Vagina (tissue), 2 donors: ENCODE results near the gene TBC1D8B. TPM values are rescaled to one million over a fixed set of nuclear protein-coding genes. Genes with fewer than 3 reads are reported as not detected.

Source experiments
- DNase-seq, 2 donors: peaks; one replicate each; pipeline ENCODE4 v3.0.0-alpha.2; 2017; ENCODE audit errors: extremely low spot score in 2 of 2
- H3K27ac ChIP-seq: fragments of 200-600 bp; sonication (generic); one replicate; pipeline ENCODE4 v1.5.1; 2019
- H3K27me3 ChIP-seq: fragments of 200-600 bp; sonication (generic); one replicate; pipeline ENCODE4 v1.5.1; 2019
- H3K36me3 ChIP-seq, 2 donors: fragments of 200-600 bp; sonication (generic); one replicate each; pipeline ENCODE4 v1.5.1; 2017 to 2019
- H3K4me1 ChIP-seq: fragments of 200-600 bp; sonication (generic); one replicate; pipeline ENCODE4 v1.5.1; 2019
- H3K4me3 ChIP-seq, 2 donors: fragments of 200-600 bp; sonication (generic); 1 replicate in 1 of 2; 2 replicates in 1 of 2; pipeline ENCODE4 v1.5.1; 2016 to 2019
- H3K9me3 ChIP-seq: fragments of 200-600 bp; sonication (generic); one replicate; pipeline ENCODE4 v1.5.1; 2019
- POLR2A ChIP-seq, 2 donors: fragments of 450-650 bp; IDR thresholded peaks; one replicate each; pipeline ENCODE4 v1.6.1; 2017; ENCODE audit warnings: antibody characterized with exemption in 2 of 2, mild to moderate bottlenecking in 2 of 2, moderate library complexity in 2 of 2
- POLR2AphosphoS5 ChIP-seq, 2 donors: sonication (generic); formaldehyde crosslinking; IDR thresholded peaks; one replicate each; pipeline ENCODE4 v1.9.0; 2017; ENCODE audit warnings: antibody characterized with exemption in 2 of 2, mild to moderate bottlenecking in 2 of 2, low read depth in 1 of 2; ENCODE audit not compliant: insufficient read depth in 1 of 2
- intact Hi-C: fragments of 100-400 bp; cut with DNase I; formaldehyde crosslinking; loops from one replicate; pipeline ENCODE4 v1.15.1; 2023
- total RNA-seq: library from RNA; depleted of rRNA; stranded (reverse); fragments of >200 nt; gene quantifications from one replicate; pipeline ENCODE4 v1.2.3, GENCODE V29; 2016
- TF ChIP-seq, protein P1 (sequence below), 3 experiments: fragments of 450-650 bp in 2 of 3; fragments of 200-600 bp in 1 of 3; sonication (generic) in 1 of 3; IDR thresholded peaks; one replicate each; pipeline ENCODE4 v1.5.1; 2017 to 2019; ENCODE audit warnings: antibody characterized with exemption in 3 of 3, mild to moderate bottlenecking in 2 of 3, moderate library complexity in 2 of 3

Gene TBC1D8B
- total RNA-seq, 1 donor from 2014 or later: 4.7 TPM

- Histone ChIP-seq H3K4me3 (no peak overlapping the region), H3K27me3 (no peaks in the 10 kb centered on the region), H3K36me3 (no peaks in the 10 kb centered on the region), H3K4me1 (peaks cover 11% of the 10 kb centered on the region), H3K27ac (no peak overlapping the region), H3K9me3 (no peaks in the 10 kb centered on the region)
- TF ChIP-seq, protein P1, sequence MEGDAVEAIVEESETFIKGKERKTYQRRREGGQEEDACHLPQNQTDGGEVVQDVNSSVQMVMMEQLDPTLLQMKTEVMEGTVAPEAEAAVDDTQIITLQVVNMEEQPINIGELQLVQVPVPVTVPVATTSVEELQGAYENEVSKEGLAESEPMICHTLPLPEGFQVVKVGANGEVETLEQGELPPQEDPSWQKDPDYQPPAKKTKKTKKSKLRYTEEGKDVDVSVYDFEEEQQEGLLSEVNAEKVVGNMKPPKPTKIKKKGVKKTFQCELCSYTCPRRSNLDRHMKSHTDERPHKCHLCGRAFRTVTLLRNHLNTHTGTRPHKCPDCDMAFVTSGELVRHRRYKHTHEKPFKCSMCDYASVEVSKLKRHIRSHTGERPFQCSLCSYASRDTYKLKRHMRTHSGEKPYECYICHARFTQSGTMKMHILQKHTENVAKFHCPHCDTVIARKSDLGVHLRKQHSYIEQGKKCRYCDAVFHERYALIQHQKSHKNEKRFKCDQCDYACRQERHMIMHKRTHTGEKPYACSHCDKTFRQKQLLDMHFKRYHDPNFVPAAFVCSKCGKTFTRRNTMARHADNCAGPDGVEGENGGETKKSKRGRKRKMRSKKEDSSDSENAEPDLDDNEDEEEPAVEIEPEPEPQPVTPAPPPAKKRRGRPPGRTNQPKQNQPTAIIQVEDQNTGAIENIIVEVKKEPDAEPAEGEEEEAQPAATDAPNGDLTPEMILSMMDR (IDR thresholded peaks at IDR 0.05): no peak
- TF ChIP-seq POLR2A (IDR thresholded peaks at IDR 0.05) (no peak), POLR2AphosphoS5 (IDR thresholded peaks at IDR 0.05; ENCODE audit: insufficient read depth in 1 of 2, low read depth in 1 of 2) (no peak)
- DNase-seq: no peak
- intact Hi-C loops: no loop called here
Observed at GRCh38 chrX:106898462-106898861, 96.0 kb downstream of the TBC1D8B start.

DNA sequence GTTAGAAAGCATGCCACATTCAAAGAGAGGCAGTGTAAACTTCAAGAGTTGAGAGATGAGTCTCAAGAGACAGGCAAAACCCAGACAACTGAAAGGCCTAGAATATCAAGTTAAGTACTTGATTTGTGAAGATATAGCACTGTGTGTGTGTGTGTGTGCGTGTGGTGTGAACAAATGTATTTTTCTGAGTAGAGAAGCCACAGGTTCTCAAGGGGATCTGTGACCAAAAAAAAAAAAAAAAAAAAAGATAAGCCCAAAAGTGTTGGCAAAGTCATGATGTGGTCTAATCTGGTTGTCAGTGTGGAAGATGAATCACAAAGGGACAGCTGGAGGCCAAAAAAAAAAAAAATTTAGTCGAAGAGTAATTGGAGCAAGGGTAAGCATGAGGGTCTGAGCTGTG is 96.8 kb downstream of the TBC1D8B start:
- TF ChIP-seq POLR2A (IDR thresholded peaks at IDR 0.05): no peak
- no peak for TF ChIP-seq POLR2AphosphoS5 (IDR thresholded peaks at IDR 0.05; ENCODE audit: insufficient read depth in 1 of 2, low read depth in 1 of 2)
- H3K36me3 ChIP-seq: no peaks in the 10 kb centered on the region
- intact Hi-C loops: no loop called here
- no peaks in the 10 kb centered on the region for H3K27me3 ChIP-seq
- H3K27ac ChIP-seq: no peak overlapping the region
- DNase-seq: peak in 1 of 2 donors; percentile 6
- H3K4me3 ChIP-seq: no peak overlapping the region
- no peaks in the 10 kb centered on the region for H3K9me3 ChIP-seq
- peaks cover 11% of the 10 kb centered on the region for H3K4me1 ChIP-seq

DNA sequence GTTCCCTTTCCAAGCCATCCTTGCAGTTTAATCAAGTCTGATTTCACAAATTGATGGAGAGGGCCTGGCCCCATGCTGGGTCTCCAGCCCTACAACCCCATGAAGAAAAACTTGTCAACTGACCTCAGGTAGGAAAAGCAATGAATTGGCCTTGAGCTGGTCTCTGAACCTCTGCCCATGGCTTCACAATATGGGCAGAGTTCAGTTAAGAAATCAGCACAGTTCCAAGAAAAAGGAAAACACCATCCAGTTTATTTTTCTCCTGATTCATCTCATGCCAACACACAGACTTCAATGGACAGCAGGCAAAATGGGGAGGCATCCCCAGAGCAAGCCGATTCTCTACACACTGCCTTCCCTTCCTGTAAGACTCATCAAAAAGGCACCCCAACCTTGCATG is 97.4 kb downstream of the TBC1D8B start:
- no peak for DNase-seq
- no peaks in the 10 kb centered on the region for H3K36me3 ChIP-seq
- TF ChIP-seq POLR2A (IDR thresholded peaks at IDR 0.05): no peak
- TF ChIP-seq POLR2AphosphoS5 (IDR thresholded peaks at IDR 0.05; ENCODE audit: insufficient read depth in 1 of 2, low read depth in 1 of 2): no peak
- TF ChIP-seq, protein P1 (IDR thresholded peaks at IDR 0.05): no peak
- no peak overlapping the region for H3K27ac ChIP-seq
- H3K4me1 ChIP-seq: peaks cover 7% of the 10 kb centered on the region
- H3K27me3 ChIP-seq: no peaks in the 10 kb centered on the region
- intact Hi-C loops: no loop called here
- no peak overlapping the region for H3K4me3 ChIP-seq
- no peaks in the 10 kb centered on the region for H3K9me3 ChIP-seq

DNA sequence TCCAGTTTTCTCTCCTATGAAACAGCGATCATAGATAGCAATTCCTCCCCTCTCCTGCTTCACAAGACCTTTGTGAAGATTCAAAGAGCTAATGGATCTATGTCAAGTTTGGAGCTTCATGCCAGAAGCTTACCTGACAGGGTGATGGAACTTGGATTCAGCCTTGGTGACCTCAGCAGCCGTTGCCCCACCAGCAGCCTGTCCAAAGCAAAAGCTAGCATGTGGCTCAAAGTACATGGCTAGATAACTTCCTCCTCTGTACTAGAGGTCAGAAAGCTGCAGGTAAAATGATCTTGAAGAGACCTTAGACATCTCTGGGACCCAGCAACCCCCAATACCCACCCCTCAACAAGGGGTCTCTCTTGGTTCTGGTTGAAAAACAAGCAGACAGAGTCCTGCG is 98.9 kb downstream of the TBC1D8B start:
- no peaks in the 10 kb centered on the region for H3K27me3 ChIP-seq

GRCh38 chrX:106901781-106902219 is 99.3 kb downstream of the TBC1D8B start:
- Histone ChIP-seq H3K4me1 (no peaks in the 10 kb centered on the region), H3K9me3 (no peaks in the 10 kb centered on the region), H3K27ac (no peak overlapping the region), H3K4me3 (no peak overlapping the region), H3K27me3 (no peaks in the 10 kb centered on the region), H3K36me3 (no peaks in the 10 kb centered on the region)
- TF ChIP-seq, protein P1 (IDR thresholded peaks at IDR 0.05): no peak
- TF ChIP-seq POLR2A (IDR thresholded peaks at IDR 0.05) (no peak), POLR2AphosphoS5 (IDR thresholded peaks at IDR 0.05; ENCODE audit: insufficient read depth in 1 of 2, low read depth in 1 of 2) (no peak)
- peak in 1 of 2 donors; percentile 72 for DNase-seq
- intact Hi-C loops: no loop called here

More for the DNA sequence above, 98.9 kb downstream of the TBC1D8B start:
- peak in 1 of 2 donors; percentile 25 for DNase-seq
- no peak for TF ChIP-seq POLR2AphosphoS5 (IDR thresholded peaks at IDR 0.05; ENCODE audit: insufficient read depth in 1 of 2, low read depth in 1 of 2)
- no peak for TF ChIP-seq POLR2A (IDR thresholded peaks at IDR 0.05)
- TF ChIP-seq, protein P1 (IDR thresholded peaks at IDR 0.05): no peak
- no peak overlapping the region for H3K27ac ChIP-seq
- H3K36me3 ChIP-seq: no peaks in the 10 kb centered on the region
- intact Hi-C loops: no loop called here
- H3K4me3 ChIP-seq: no peak overlapping the region
- no peaks in the 10 kb centered on the region for H3K9me3 ChIP-seq
- no peaks in the 10 kb centered on the region for H3K4me1 ChIP-seq
